Activated gamma-delta T cell (primary cell): ENCODE data around the gene MAP2K4.

Experiments used
- DNase-seq: peaks from one replicate; lab custom pipeline; 2025; lab: John Stamatoyannopoulos, UW

Gene MAP2K4

DNA sequence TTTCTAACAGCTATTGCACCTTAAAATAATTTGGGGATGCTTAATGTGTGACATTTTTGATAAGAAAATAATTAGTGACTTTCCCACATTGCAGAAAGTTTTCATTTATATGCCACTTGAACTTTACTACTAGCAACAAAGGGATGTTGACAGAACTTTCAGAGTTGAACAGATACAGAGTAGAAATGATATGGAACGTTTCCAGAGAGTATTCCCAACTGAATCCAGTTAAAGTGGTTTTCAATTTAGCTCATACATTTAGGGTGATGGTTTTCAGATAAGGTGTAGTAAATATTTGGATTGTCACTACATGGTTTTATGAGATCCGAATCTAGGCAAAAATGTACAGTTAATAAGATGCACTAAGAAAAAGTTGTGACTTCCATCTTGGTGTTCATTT lies 17.3 kb downstream of the MAP2K4 start:
- DNase-seq = no peak

DNA sequence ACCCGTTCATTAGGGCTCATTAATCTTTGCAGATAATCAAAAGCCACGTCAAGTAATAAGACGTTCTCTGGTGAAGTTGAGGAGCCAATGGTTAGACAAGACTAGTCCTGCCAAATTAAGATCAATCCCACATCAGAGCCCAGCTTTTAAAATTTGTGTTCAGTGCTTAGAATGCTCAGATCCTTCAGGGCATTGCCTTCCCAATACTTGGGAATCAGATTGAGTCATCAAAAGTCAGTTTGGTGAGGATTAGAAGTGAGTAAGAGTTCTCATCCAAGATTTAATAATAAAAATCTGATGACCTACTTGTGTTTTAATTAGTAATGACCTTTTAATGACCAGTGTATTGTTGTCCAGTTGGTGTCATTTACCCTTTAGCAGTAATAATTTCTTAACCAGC lies 19.8 kb downstream of the MAP2K4 start:
- DNase-seq = no peak

DNA sequence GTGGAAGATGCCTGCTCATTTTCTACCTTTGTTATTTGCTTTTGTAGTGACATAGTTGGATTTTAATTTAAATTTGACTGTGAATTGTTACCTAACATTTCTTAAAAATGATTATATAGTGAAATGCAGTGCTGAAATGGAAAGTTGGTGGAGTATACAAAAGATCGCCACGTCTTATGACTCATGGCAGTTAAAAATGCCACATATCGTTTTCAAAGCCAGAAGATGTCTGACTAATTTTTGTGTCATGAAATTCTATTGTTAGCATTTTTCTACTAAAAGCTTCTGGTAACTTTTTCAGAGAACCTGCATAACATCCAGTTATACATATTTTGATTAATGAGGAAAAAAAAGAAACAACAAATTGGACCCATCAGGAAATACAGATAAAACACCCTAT lies 20.6 kb downstream of the MAP2K4 start:
- DNase-seq = no peak

DNA sequence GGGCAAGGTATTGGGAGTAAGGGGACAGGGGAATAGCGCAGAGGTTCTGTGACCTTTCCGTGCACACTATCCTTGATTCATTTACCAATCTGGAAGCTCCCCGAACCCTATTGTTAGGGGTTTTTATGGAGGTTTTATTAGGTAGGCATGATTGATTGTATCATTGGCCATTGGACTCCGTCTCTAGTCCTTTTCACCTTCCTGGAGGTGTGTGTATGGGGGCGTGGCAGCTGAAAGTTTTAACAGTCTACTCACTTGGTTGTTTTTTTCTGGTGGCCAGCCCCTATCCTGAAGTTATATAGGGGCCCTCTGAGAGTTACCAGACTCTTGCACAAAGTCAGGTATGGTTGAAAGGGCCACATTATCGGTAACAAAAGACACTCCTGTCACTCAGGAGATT lies 23.0 kb downstream of the MAP2K4 start:
- no peak for DNase-seq

DNA sequence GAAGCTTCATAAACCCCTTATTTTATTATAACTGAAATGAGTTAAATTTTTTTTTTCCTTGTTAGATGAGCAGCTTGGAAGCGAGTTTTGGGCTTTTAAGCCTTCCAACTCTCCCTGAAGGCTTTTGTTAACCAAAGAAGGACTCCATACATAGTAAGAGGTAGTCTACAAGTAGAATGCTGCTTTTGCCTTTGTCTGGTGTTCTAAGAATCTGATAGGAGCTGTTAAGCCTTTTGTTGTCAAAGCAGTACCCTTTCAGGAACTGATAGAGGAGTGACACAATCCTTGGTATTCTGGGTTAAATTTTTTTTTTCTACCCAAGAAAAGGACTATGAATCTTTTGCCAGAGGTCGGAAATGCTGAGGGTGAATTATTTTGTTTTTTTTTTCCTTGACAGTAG lies 26.1 kb downstream of the MAP2K4 start:
- no peak for DNase-seq

DNA sequence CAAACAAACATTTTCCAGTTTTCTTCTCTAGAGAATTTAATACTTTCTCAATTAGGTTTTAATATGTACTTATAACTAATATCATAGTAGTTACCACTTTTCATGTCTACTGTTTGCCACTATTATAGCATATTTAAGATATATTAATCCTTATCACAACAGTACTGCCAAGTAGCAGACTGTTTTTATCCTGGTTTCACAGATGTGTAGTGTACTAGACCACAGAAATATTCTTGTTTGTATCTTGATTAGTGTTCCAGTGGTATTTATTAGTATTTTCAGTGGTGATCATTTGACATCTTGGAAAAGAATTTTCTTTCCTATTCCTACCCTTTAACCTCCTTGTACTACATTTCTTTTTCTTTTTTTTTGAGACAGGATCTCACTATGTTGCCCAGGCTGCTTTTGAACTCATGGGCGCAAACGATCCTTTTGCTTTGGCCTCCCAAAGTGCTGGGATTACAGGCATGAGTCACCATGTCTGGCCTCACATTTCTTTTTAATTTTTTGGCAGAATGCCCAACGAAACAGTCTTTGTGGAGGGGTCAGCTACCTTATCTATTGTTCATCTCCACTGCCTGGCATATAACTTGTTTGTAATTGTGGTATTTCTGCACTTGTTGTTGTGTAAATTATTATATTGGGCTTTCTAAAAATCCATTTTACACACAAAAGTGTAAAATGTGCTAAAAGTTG lies 27.2 kb downstream of the MAP2K4 start:
- DNase-seq = no peak

DNA sequence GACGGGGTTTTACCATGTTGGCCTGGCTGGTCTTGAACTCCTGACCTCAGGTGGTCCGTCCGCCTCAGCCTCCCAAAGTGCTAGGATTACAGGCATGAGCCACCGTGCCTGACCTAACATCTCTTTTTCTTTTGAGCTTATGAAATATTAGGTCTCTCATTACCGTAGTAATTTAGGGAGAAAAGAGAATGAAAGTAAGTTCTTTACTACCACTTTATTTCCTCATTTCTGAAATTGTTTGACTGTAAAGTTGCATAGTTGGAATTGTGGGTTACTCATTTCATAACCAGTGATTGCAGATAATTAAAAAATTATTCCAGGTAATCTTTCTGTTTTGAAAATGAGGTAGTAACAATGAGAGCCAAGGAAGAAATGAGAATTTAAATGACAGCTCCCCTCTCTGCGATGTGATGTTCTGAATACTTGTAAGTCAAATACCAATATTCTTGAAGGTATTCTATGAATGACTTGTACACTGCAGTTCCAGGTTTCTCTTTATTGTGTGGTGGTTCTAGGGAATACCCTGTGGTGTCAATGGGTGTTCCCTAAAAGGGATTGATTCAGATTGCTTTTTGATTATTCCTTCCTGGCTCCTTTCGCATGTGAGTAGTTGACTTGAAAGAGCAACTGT lies 28.3 kb downstream of the MAP2K4 start:
- DNase-seq = no peak

DNA sequence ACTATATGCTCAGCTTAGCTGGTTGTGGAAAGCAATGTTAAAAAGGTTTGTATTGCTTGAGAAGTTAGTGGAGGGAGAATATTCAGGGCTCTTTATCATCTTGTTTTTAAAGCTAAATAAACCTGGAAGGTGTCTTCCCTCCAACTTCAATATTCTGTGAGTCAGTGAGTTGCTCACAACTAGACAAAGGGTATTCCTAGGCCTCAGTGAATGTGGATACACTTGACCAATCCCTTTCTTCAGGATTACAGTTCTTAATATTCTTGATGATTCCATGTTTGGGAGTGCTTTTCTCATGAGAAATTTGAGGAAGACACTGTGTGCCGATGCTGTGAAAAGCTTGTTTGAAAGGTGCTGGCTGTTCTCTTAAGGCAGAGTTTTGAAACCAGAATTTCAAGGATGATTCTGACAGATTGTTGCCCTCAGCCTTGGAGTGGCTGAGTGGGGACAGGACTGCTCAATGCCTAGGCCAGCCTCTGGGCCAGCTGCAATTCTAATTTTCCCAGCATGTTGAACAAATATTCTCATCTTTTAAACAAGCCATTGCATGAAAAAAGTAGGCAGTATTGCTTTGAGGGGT lies 30.1 kb downstream of the MAP2K4 start:
- DNase-seq = no peak

DNA sequence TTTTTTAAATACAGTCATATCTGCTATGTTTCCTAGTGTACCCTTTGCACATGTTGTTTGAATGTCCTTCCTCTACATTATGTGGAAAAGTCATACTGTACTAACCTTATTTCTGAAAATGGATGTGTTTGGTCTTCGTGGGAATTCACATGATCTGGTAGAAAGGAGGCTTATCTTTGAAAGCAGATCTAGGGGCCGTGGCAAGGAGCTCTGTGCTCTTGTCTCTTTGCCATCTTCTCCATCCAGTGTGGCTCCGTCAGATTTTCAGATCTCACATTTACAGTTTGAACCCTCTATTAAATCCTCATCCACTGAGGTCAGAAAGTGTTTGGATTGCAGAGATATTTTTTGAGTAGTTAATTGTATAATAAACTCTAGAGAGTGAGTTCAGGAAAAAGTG lies 32.9 kb downstream of the MAP2K4 start:
- no peak for DNase-seq

DNA sequence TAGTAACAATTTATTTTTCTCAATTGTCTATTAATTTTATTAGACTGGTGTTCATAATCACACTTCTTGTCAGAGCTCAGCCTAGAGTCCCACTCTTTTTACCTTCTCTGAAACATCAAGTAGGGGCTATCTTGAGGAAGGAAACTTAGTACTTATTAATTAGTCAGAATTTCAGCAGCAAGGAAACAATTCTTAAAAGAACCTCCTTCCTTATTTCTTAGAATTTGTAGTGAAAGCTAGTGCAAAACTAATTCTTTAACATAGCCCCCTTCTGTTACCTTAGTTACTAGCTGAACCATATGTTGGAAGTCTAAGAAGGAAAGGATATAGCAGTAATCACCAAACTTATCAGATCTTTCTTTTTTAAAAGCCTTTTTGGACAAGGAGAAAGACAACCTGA lies 35.2 kb downstream of the MAP2K4 start:
- DNase-seq = no peak

DNA sequence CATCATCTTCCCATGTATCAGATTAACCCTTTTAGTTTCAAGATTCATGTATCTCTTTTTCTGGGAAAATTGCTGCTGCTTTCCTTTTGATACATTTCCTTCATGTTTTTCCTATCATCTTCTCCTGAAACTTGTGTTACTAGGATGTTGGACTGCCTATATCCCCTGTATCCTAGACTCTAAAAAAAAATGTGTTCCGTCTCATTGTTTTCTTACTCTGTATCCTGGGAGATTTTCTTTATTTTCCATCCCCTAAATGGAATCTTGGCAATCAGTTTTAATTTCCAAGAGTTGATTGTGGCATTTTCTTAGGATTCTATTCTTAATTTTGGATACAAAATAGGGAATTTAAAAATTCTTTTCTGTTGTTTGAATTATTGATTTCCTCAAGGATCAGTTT lies 36.8 kb downstream of the MAP2K4 start:
- no peak for DNase-seq

DNA sequence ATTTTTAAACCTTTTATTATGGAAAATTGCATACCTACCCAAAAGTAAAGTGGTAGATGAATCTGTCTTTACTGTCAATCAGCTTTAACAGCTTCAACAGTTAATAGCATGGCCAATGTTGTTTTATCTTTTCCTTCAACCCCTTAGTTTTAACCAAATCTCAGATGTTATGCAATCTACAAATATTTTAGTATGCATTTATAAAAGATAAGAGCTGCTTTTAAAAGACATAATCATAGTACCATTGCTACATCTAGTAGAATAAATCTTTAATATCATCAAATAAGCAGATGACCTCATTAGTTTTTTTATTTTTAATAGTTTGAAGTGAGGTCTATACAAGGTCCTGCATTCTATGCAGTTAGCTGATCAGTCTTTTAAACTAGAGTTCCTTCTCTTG lies 37.9 kb downstream of the MAP2K4 start:
- no peak for DNase-seq

DNA sequence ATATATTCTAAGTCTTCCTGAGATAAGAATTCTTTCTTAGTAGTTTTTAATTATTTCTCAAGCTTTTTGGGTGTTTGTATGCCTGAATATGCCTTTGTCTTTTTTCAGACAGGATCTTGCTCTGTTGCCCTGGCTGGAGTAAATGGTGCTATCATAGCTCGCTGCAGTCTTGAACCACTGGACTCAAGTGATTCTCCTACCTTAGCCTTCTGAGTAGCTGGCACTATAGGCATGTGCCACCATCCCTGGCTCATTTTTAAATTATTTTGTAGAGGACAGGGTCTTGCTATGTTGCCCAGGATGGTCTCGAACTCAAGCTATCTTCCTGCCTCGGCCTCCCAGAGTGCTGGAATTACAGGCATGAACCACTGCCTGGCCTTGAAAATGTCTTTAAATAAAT lies 41.6 kb downstream of the MAP2K4 start:
- no peak for DNase-seq

DNA sequence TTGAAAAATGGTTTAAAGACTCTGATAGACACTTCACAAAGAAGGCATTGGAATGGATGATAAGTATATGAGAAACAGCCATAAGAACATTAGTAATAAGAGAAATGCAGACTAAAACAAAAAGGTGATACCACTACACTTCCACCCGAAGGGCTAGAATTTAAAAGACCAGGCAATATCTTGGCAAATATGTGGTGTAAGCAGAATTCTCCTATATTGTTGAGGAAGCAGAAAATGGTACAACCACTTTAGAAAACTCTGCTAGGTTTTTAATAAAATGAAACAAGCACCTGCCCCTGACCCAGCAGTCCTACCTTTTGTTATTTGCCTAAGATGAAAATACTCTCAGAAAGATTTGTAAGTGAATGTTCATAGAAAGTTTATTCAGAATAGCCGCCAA lies 43.7 kb downstream of the MAP2K4 start:
- DNase-seq = no peak

DNA sequence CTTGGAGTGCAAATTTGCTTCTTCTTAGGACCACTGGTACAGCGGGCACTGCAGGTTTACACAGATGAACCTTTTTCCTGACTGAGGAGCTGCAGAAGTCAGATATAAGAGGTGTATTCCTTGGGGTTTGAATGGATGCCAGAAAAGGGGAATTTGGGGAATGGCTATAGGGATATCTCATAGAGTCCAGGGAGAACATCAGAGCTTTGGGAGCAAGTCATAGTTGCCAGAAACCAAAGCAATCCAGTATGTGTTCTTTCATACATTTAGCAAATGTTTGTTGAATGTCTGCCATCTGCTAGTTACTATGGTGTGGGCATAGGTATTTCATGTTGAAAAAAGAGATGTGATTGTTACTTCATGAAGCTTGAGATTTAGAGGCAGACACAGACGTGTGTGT lies 46.8 kb downstream of the MAP2K4 start:
- no peak for DNase-seq

DNA sequence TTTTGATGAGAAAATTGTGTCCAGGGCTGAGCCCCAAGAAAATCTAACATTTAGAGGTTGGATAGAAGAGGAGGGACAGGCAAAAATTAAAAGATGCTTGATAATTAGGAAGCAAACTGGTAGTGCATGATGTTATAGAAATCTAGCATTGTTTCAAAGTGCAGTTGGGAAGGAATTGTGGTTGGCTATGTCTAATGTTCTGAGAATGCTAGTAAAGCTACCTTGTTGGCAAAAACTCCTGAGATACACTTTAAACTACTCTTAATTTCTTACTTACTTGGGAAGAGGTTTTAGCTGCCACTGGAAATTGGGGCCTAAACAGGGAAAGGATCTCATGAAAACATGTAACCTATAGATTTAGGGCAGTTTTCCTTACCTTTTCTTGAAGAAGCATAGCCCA lies 48.3 kb downstream of the MAP2K4 start:
- no peak for DNase-seq

DNA sequence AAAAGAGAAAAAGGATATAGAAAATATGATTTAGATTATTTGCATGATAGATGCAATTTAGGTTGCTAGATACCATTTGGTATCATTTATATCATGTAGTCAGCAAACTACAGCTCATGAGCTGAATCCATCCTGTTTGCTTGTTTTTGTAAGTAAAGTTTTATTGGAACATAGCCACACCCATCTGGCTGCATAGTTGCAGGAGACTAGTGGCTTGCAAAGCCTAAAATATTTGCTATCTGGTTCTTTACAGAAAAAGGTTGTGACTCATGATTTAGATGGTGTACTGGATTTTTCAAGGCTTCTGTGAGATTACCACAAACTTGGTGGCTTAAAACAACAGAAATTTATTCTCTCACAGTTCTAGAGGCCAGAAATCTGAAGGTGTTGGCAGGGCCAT lies 49.9 kb downstream of the MAP2K4 start:
- DNase-seq = no peak

DNA sequence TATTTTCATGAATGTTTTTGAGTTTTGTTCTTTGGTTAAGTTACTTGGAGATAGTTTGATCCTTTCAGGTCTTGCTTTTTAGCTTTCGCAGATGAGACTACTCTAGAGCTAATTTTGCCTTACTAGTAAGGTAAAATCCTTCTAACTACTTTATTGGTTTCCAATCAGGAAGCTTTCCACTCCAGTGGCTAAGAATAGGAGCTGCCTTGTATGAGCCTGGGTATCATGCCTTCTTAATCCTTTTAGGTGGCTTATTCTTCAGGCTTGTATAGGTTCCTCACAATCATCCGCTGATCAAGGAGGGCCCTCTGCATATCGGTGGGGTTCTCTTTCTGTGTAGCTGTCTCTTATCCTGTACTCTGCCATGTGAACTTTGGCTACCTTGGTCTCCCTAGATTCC lies 53.7 kb downstream of the MAP2K4 start:
- no peak for DNase-seq

DNA sequence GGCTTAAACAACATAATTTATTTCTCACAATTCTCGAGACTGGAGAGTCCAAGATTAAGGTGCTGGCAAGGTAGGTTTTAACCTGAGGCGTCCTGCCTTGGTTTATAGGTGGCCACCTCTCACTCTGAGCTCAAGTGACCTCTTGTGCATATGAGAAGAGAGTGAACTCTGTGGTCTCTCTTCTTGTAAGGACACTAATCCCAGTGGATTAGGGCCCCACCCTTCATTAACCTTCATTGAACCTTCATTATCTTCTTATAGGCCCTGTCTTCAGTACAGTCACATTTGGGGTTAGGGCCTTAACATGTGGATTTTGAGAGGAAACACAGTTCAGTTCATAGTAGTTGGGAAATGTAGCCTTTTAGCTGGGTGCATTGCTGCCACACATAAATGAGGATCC lies 57.1 kb downstream of the MAP2K4 start:
- DNase-seq = no peak

DNA sequence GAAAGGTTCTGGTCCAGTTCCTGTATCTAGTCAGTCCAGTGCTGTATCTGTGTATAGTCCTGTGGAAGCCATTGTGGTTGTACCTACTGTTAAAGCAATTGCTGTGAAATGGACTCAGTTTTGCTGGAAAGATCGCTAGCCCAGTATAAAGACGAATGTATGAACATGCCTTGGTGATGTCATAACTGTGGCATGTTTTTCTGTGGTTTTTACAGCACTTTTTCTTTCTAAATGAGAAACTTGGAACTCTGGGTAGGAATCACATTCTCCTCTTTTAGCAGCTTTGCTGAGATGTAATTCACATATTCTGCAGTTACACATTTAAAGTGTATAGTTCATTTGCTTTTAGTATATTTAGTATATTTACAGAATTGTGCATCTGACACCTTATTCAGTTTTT lies 58.1 kb downstream of the MAP2K4 start:
- no peak for DNase-seq

DNA sequence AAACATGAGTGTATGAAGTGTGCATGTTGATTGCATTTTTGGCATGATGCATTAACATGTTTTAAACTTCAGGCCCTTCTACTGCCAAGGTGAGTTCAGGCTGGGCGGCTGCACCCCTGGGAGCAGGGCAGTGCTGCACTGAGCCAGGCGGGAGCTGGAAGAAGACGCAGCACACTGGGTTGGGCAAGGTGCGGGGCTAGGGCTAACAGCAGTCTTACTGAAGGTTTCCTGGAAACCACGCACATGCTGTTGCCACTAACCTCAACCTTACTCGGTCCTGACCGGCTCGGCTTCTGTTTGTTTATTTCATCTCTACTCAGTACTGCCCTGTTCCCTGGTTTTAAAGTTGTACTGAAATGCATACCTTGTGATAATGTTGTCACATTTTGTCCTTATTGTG lies 61.0 kb downstream of the MAP2K4 start:
- no peak for DNase-seq

DNA sequence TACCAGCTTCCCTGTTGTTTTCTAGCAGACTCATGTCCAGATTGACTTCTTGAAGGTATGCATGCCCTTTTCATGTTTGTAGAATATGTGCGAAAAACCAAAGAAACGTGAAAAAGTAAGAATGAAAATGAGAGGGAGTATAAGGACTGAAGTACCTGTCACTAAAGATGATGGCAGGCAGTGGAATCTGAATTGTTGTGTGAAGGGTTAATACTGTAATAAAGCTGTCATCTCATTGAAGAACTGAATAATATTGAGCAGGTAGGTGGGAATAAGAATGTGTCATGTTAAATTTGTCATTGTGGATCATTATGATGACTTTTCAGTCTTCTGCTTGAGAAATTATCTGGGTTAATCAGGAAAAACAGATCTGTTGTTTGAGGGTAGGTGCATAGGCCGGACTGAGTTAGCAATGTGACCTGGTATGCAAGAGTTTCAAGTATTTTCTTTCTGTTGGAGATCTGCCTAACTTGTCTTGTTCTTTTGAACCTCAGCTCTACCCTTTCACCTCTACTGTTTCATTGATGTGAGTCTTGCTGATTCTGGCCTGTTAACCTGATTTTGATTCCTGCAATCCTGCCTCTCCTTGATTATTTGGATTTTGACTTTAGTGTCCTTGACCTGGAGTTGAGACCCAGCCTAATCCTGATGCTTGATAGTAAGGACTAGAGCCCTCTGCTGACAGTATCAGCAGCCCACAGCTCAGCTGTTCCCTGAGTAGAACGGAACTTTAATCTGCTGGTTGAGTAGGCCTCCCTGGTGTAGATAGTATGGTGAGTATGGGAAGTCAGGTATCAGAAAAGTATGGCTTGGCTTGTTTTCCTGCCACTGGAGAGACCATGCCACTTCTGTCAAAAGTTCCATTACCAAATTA lies 64.6 kb downstream of the MAP2K4 start:
- DNase-seq = no peak

DNA sequence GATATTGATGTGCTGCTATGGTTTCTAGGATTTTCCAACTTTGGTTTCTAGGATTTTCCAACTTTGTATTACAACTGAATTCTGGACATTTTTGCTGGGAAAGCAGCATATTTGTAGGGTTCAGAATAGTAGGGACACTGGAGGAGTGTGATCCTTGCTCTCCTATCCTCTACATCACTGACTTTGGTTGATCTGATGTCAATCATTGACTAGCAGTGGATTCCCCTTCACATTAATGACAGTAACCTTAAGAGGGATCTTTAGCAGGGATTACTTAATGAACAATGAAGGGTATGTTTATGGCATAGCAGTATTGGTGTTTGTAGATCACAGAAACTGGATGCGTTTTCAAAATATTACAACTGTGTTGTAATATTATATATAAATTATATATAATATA lies 67.4 kb downstream of the MAP2K4 start:
- no peak for DNase-seq
